KMS-11 (cell line): ENCODE results near the gene CYP2A6.

Source experiments
- H2AFZ ChIP-seq: fragments of 200-600 bp; sonication (generic); 2 replicates; pipeline ENCODE4 v1.6.1; 2016; ENCODE audit warnings: antibody characterized with exemption, mixed run types, low read depth
- H3K27ac ChIP-seq: fragments of 200-600 bp; sonication (generic); 2 replicates; pipeline ENCODE4 v1.6.1; 2016; ENCODE audit warnings: mild to moderate bottlenecking, mixed run types
- H3K27me3 ChIP-seq: fragments of 200-600 bp; sonication (generic); 2 replicates; pipeline ENCODE4 v1.6.1; 2017; ENCODE audit warnings: mild to moderate bottlenecking, low read depth, mixed run types, moderate library complexity; ENCODE audit not compliant: insufficient read depth
- H3K36me3 ChIP-seq: fragments of 200-600 bp; sonication (generic); 2 replicates; pipeline ENCODE4 v1.6.1; 2017; ENCODE audit warnings: mild to moderate bottlenecking, mixed run types; ENCODE audit not compliant: insufficient read depth
- H3K4me1 ChIP-seq: fragments of 200-600 bp; sonication (generic); 2 replicates; pipeline ENCODE4 v1.6.1; 2016; ENCODE audit warnings: mild to moderate bottlenecking, low read depth, mixed run types; ENCODE audit not compliant: poor library complexity, severe bottlenecking
- H3K4me2 ChIP-seq: fragments of 200-600 bp; sonication (generic); 2 replicates; pipeline ENCODE4 v1.7.0; 2016; ENCODE audit warnings: mild to moderate bottlenecking, mixed run types
- H3K4me3 ChIP-seq: fragments of 200-600 bp; sonication (generic); IDR thresholded peaks from 2 replicates; pipeline ENCODE4 v1.6.1; 2017; ENCODE audit warnings: low read depth, low read length, mixed read lengths; ENCODE audit not compliant: insufficient read depth
- H3K79me2 ChIP-seq: fragments of 200-600 bp; sonication (generic); 2 replicates; pipeline ENCODE4 v1.6.1; 2016; ENCODE audit warnings: low read depth, mixed run types; ENCODE audit not compliant: insufficient read depth
- H3K9ac ChIP-seq: fragments of 200-600 bp; sonication (generic); 2 replicates; pipeline ENCODE4 v1.6.1; 2016; ENCODE audit warnings: mild to moderate bottlenecking, mixed run types
- H4K20me1 ChIP-seq: fragments of 200-600 bp; sonication (generic); 2 replicates; pipeline ENCODE4 v1.6.1; 2016; ENCODE audit warnings: mild to moderate bottlenecking, mixed run types; ENCODE audit not compliant: insufficient read depth
- CTCF ChIP-seq: fragments of 200-600 bp; sonication (generic); conservative IDR thresholded peaks from 2 replicates; pipeline ENCODE4 v1.6.1; 2017; ENCODE audit warnings: low read depth, mild to moderate bottlenecking, antibody characterized with exemption, low read length, moderate library complexity, mixed read lengths

CYP2A6 gene

GRCh38 chr19:40800339-40800996, 49.8 kb downstream of the CYP2A6 start:
- H3K4me1 ChIP-seq, result peaks cover 37% of the 10 kb centered on the region
- H3K27ac ChIP-seq, result no peak overlapping the region
- 0 out of 2 replicates have a peak, but pooled peaks cover 9% of the 10 kb centered on the region for H4K20me1 ChIP-seq
- peak overlapping the region; percentile 45; the same call in 1 of the 2 replicates for H3K9ac ChIP-seq
- no peak overlapping the region for H2AFZ ChIP-seq
- H3K27me3 ChIP-seq, result no peaks in the 10 kb centered on the region
- H3K36me3 ChIP-seq, result no peaks in the 10 kb centered on the region
- H3K4me2 ChIP-seq, result peak overlapping the region; percentile 96
- TF ChIP-seq CTCF, result no peak
- H3K4me3 ChIP-seq, result no peak overlapping the region
- peaks cover 18% of the 10 kb centered on the region for H3K79me2 ChIP-seq

- H3K9ac ChIP-seq, result peak overlapping the region; percentile 45; the same call in 1 of the 2 replicates
- 0 out of 2 replicates have a peak, but pooled peaks cover 3% of the 10 kb centered on the region for H4K20me1 ChIP-seq
- peak overlapping the region; percentile 96 for H3K4me2 ChIP-seq
- H3K27me3 ChIP-seq, result no peaks in the 10 kb centered on the region
- H3K27ac ChIP-seq, result no peak overlapping the region
- H3K4me3 ChIP-seq, result no peak overlapping the region
- peaks cover 18% of the 10 kb centered on the region for H3K79me2 ChIP-seq
- TF ChIP-seq CTCF, result no peak
- peaks cover 37% of the 10 kb centered on the region for H3K4me1 ChIP-seq
- no peak overlapping the region for H2AFZ ChIP-seq
- H3K36me3 ChIP-seq, result no peaks in the 10 kb centered on the region
Measured at GRCh38 chr19:40799558-40800338, 50.5 kb downstream of the CYP2A6 start.

GRCh38 chr19:40798683-40799557, 51.3 kb downstream of the CYP2A6 start, which contains the start of gene EGLN2:
EGLN2 (plus strand) TSS chr19:40799191; CDS start chr19:40800573, 1,382 bp downstream.
- no peaks in the 10 kb centered on the region for H3K27me3 ChIP-seq
- H3K4me3 ChIP-seq, result no peak within 1 kb of the TSS
- H3K36me3 ChIP-seq, result no peaks in the 10 kb centered on the region
- H4K20me1 ChIP-seq, result 0 out of 2 replicates have a peak, but pooled peaks cover 3% of the 10 kb centered on the region
- peaks cover 18% of the 10 kb centered on the region for H3K79me2 ChIP-seq
- H3K27ac ChIP-seq, result no peak within 1 kb of the TSS
- peak within 1 kb of the TSS; percentile 96 for H3K4me2 ChIP-seq
- TF ChIP-seq CTCF, result no peak
- H2AFZ ChIP-seq, result peak within 1 kb of the TSS; percentile 72; the same call in 1 of the 2 replicates
- H3K9ac ChIP-seq, result peak within 1 kb of the TSS; percentile 45; the same call in 1 of the 2 replicates
- H3K4me1 ChIP-seq, result peaks cover 34% of the 10 kb centered on the region
